ENCODE measurements around the gene ADCY2.

ADCY2 gene

GRCh38 chr5:7683753-7684152 lies 287.8 kb downstream of the ADCY2 start:
- H3K4me3 ChIP-seq (ENCODE audit: low read depth, low read length): no peak overlapping the region
- no peak for TF ChIP-seq CTCF (IDR thresholded peaks at IDR 0.05; ENCODE audit: borderline replicate concordance, insufficient read depth, low read depth, low read length)

DNA sequence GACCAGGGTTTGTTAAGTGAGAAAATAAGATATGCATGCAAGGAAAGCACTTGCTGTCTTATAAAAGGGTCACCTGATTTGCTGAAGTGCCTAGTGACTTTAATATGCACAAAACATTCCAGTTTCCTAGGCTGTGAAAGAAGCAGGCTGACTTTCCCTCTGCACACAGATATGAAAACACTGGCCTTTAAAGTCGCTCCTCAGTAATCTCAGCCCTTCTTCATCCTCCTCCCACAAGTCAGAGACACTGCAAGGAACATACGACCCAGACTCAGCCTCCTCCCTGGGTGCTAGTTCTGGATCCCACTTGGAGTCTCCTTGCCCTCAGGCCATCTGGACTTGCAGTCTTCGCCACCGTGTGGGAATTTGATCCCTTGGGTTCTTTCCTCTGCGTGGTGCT lies 288.9 kb downstream of the ADCY2 start:
- TF ChIP-seq CTCF (IDR thresholded peaks at IDR 0.05; ENCODE audit: borderline replicate concordance, insufficient read depth, low read depth, low read length): no peak
- no peak overlapping the region for H3K4me3 ChIP-seq (ENCODE audit: low read depth, low read length)

- no peak for TF ChIP-seq CTCF (IDR thresholded peaks at IDR 0.05; ENCODE audit: borderline replicate concordance, insufficient read depth, low read depth, low read length)
- H3K4me3 ChIP-seq (ENCODE audit: low read depth, low read length): no peak overlapping the region
Observed at GRCh38 chr5:7686794-7687193, 290.9 kb downstream of the ADCY2 start.

DNA sequence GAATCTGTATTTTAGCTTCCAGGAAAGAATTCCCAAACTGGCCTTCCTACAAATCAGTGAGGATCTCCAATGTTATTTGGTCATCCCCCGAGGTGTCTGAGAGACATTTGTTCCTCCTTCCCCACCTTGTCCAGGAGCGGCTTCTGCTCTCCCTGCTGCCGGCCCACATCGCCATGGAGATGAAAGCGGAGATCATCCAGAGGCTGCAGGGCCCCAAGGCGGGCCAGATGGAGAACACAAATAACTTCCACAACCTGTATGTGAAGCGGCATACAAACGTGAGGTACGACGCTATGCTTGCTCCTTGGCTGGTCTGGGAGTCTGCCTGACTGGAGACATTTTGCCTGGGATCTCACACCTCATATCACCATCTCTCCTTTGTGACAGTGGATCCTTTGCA lies 294.6 kb downstream of the ADCY2 start:
- H3K4me3 ChIP-seq (ENCODE audit: low read depth, low read length): no peak overlapping the region
- no peak for TF ChIP-seq CTCF (IDR thresholded peaks at IDR 0.05; ENCODE audit: borderline replicate concordance, insufficient read depth, low read depth, low read length)

GRCh38 chr5:7705261-7705660 lies 309.3 kb downstream of the ADCY2 start:
- no peak overlapping the region for H3K4me3 ChIP-seq (ENCODE audit: low read depth, low read length)
- no peak for TF ChIP-seq CTCF (IDR thresholded peaks at IDR 0.05; ENCODE audit: borderline replicate concordance, insufficient read depth, low read depth, low read length)

GRCh38 chr5:7705736-7706135 lies 309.8 kb downstream of the ADCY2 start:
- no peak for TF ChIP-seq CTCF (IDR thresholded peaks at IDR 0.05; ENCODE audit: borderline replicate concordance, insufficient read depth, low read depth, low read length)
- no peak overlapping the region for H3K4me3 ChIP-seq (ENCODE audit: low read depth, low read length)

DNA sequence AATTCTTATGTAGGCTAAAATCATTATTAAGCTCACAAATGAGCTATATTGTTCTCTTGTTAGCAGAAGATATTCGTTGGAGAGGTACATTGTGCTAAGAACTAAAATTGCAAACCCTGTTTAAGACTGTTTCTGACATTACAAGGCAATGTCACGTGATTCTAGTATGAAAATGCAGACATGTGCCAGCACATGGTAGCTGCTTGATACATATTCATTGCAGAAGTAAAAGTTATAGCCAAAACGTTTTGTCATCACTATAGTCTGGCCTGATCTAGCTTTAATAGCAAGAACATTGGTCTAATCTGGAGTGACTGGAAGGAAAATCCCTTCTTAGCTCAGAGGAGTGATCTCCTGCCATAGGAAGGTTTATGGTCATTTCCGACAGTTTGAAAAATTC lies 310.3 kb downstream of the ADCY2 start:
- no peak for TF ChIP-seq CTCF (IDR thresholded peaks at IDR 0.05; ENCODE audit: borderline replicate concordance, insufficient read depth, low read depth, low read length)

More for the DNA sequence above, 310.3 kb downstream of the ADCY2 start:
- H3K4me3 ChIP-seq (ENCODE audit: low read depth, low read length): no peak overlapping the region
